Adrenal gland (tissue), 12 donors: Measurements from ENCODE around the gene GRID2IP. TPM values are rescaled to one million over a fixed set of nuclear protein-coding genes. Genes with fewer than 3 reads are reported as not detected.

ENCODE experiments used
- DNase-seq, 7 donors: peaks; one replicate each; pipeline ENCODE4 v3.0.0-alpha.2; 2019 to 2020
- H3K27ac ChIP-seq, 5 donors: fragments of 200-600 bp; sonication (generic) in 4 of 5; 1 replicate in 3 of 5; 2 replicates in 2 of 5; pipeline versions ENCODE4 v1.5.1 to v1.8.0; 2016 to 2020; ENCODE audit warnings: mild to moderate bottlenecking in 1 of 5
- H3K27me3 ChIP-seq: fragments of 200-600 bp; 2 replicates; pipeline ENCODE4 v1.8.0; 2021
- H3K36me3 ChIP-seq, 2 donors: fragments of 200-600 bp; replicated peaks in 1 of 2; 1 replicate in 1 of 2; 2 replicates in 1 of 2; pipeline versions ENCODE4 v1.5.1 to v1.8.0; 2018 to 2022
- H3K4me1 ChIP-seq, 2 donors: fragments of 200-600 bp; replicated peaks in 1 of 2; 1 replicate in 1 of 2; 2 replicates in 1 of 2; pipeline versions ENCODE4 v1.5.1 to v1.8.0; 2018 to 2021
- H3K4me3 ChIP-seq, 4 donors: fragments of 200-600 bp; sonication (generic) in 3 of 4; one replicate each; pipeline ENCODE4 v1.5.1; 2016 to 2018
- H3K9me3 ChIP-seq, 3 donors: fragments of 200-600 bp; sonication (generic) in 1 of 3; replicated peaks in 1 of 3; 1 replicate in 2 of 3; 2 replicates in 1 of 3; pipeline versions ENCODE4 v1.5.1 to v1.8.0; 2016 to 2021
- POLR2A ChIP-seq, 2 donors: fragments of 450-650 bp; IDR thresholded peaks; one replicate each; pipeline ENCODE4 v1.6.1; 2017; ENCODE audit warnings: antibody characterized with exemption in 2 of 2, mild to moderate bottlenecking in 2 of 2, moderate library complexity in 1 of 2
- WGBS, 4 donors: extraction: QIAGEN DNeasy Blood & Tissue Kit in 2 of 4; methylation state at CpG; one replicate each; pipeline versions ENCODE4 v1.1.5 to v1.1.7; 2013 to 2017; 5-methylcytosine and 5-hydroxymethylcytosine counted together
- intact Hi-C, 2 donors: fragments of 100-400 bp; cut with DNase I; formaldehyde crosslinking; loops; one replicate each; pipeline versions ENCODE4 v1.14.1 to v1.15.0; 2022 to 2023
- polyA plus RNA-seq, 3 donors: library from polyadenylated mRNA; stranded (reverse); fragments of 200-250 nt in 2 of 3; fragments of 350-450 nt in 1 of 3; fragmentation: Illumina TruSeq in 1 of 3; extraction: RNeasy Lipid Tissue Mini Kit (QIAGEN cat#74804) in 1 of 3; gene quantifications; one replicate each; pipeline ENCODE4 v1.2.3, GENCODE V29; 2013 to 2014
- total RNA-seq, 9 donors: library from RNA; depleted of rRNA in 4 of 9; stranded (reverse); fragments of >200 nt in 4 of 9; fragments of 120-200 nt in 1 of 9; fragmentation: NEBNext Ultra II Directional in 1 of 9; extraction: Animal tissue kit (Norgen Biotek cat#: 25700) in 1 of 9; gene quantifications; one replicate each; pipeline versions ENCODE4 v1.1.0 to v1.2.4, GENCODE V29; 2013 to 2023
- TF ChIP-seq, protein P1 (sequence below), 6 experiments: fragments of 450-650 bp in 4 of 6; fragments of 200-600 bp in 2 of 6; sonication (generic) in 1 of 6; IDR thresholded peaks; 1 replicate in 5 of 6; 2 replicates in 1 of 6; pipeline versions ENCODE4 v1.5.1 to v1.8.0; 2016 to 2021; ENCODE audit warnings: antibody characterized with exemption in 6 of 6, mild to moderate bottlenecking in 2 of 6, moderate library complexity in 1 of 6
- donor health status: healthy with polysubstance abuse.
- donor health status: Bipolar disorder and iron deficiency.
- donor health status: DM: yes; HTN: yes; CAD: no.
- donor health status: DM: no; HTN: no; CAD: no.
- donor health status: DM: no; HTN: no; CAD: no.
- donor health status: DM: yes; HTN: yes; CAD: no.

The GRID2IP gene
- total and polyA plus RNA-seq, 12 donors, result 0.11 to 1.8 (median 0.91) TPM; not detected in 1

DNA sequence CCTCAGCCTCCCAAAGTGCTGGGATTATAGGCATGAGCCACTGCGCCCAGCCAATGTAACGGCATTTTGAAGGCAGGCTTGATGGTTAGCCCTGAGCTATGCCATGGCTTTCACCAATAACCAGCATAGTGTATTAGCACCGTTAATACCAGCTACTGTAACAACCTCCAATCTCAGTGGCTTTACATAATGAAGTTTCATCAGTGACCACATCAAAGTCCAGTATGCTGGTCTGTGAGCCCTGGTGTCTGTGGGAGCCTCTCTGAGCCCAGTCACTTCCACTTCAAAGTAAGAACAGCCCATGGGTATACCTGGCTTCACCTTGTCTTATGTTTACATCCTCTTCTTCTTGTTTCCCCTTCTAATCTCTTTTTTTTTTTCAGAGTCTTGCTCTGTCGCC lies 14.4 kb upstream of the GRID2IP start:
- H3K9me3 ChIP-seq, result no peaks in the 10 kb centered on the region
- H3K27me3 ChIP-seq, result no peaks in the 10 kb centered on the region
- no peaks in the 10 kb centered on the region for H3K4me1 ChIP-seq
- DNase-seq, result no peak
- no peak overlapping the region for H3K4me3 ChIP-seq
- 75 to 89% (median 86%) methylated on average over 4 of the region's 4 CpGs for WGBS, 4 donors
- H3K27ac ChIP-seq, result no peak overlapping the region
- intact Hi-C loops, result no loop called here
- no peaks in the 10 kb centered on the region for H3K36me3 ChIP-seq
- TF ChIP-seq, protein P1, sequence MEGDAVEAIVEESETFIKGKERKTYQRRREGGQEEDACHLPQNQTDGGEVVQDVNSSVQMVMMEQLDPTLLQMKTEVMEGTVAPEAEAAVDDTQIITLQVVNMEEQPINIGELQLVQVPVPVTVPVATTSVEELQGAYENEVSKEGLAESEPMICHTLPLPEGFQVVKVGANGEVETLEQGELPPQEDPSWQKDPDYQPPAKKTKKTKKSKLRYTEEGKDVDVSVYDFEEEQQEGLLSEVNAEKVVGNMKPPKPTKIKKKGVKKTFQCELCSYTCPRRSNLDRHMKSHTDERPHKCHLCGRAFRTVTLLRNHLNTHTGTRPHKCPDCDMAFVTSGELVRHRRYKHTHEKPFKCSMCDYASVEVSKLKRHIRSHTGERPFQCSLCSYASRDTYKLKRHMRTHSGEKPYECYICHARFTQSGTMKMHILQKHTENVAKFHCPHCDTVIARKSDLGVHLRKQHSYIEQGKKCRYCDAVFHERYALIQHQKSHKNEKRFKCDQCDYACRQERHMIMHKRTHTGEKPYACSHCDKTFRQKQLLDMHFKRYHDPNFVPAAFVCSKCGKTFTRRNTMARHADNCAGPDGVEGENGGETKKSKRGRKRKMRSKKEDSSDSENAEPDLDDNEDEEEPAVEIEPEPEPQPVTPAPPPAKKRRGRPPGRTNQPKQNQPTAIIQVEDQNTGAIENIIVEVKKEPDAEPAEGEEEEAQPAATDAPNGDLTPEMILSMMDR (IDR thresholded peaks at IDR 0.05), result no peak
- no peak for TF ChIP-seq POLR2A (IDR thresholded peaks at IDR 0.05)

GRCh38 chr7:6563936-6564770 lies 12.9 kb upstream of the GRID2IP start:
- 73 to 85% (median 81%) methylated on average over 8 to 12 of the region's 12 CpGs for WGBS, 4 donors
- no peak for TF ChIP-seq POLR2A (IDR thresholded peaks at IDR 0.05)
- TF ChIP-seq, protein P1 (IDR thresholded peaks at IDR 0.05), result no peak
- Histone ChIP-seq H3K27me3 (no peaks in the 10 kb centered on the region), H3K4me3 (no peak overlapping the region), H3K27ac (no peak overlapping the region), H3K9me3 (no peaks in the 10 kb centered on the region), H3K4me1 (no peaks in the 10 kb centered on the region), H3K36me3 (no peaks in the 10 kb centered on the region)
- DNase-seq, result no peak
- intact Hi-C loops, result no loop called here

DNA sequence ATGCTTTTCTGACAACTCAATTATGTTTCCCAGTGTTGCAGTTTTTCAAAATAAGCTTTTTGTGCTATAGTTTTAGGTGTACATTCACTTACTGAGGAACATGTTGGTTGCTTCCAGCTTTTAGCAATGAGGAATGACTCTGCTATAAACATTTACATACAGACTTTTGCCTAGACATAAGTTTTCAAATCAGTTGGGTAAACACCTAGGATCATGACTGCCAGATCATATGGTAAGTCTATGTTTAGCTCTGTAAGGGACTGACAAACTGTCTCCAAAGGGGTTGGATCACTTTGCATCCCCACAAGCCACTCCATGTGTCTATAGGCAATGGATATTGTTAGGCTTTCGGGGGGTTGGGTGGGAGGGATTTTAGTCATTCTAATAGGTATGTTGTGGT lies 10.8 kb upstream of the GRID2IP start:
- WGBS, 4 donors, result 69 to 100% (median 79%) methylated on average over 1 of the region's 1 CpG
- DNase-seq, result no peak
- H3K4me3 ChIP-seq, result no peak overlapping the region
- intact Hi-C loops, result no loop called here
- H3K36me3 ChIP-seq, result no peaks in the 10 kb centered on the region
- H3K9me3 ChIP-seq, result no peaks in the 10 kb centered on the region
- no peaks in the 10 kb centered on the region for H3K4me1 ChIP-seq
- H3K27ac ChIP-seq, result no peak overlapping the region
- H3K27me3 ChIP-seq, result no peaks in the 10 kb centered on the region
- TF ChIP-seq POLR2A (IDR thresholded peaks at IDR 0.05), result no peak
- TF ChIP-seq, protein P1 (IDR thresholded peaks at IDR 0.05), result no peak

GRCh38 chr7:6559896-6560295 lies 8.6 kb upstream of the GRID2IP start:
- Histone ChIP-seq H3K4me1 (no peaks in the 10 kb centered on the region), H3K36me3 (no peaks in the 10 kb centered on the region), H3K27me3 (no peaks in the 10 kb centered on the region), H3K9me3 (no peaks in the 10 kb centered on the region), H3K4me3 (no peak overlapping the region), H3K27ac (no peak overlapping the region)
- no peak for DNase-seq
- WGBS, 4 donors, result 29 to 55% (median 42%) methylated on average over 3 of the region's 3 CpGs
- intact Hi-C loops, result no loop called here
- no peak for TF ChIP-seq POLR2A (IDR thresholded peaks at IDR 0.05)
- TF ChIP-seq, protein P1 (IDR thresholded peaks at IDR 0.05), result no peak
